GM20431 (cell line): Measurements from ENCODE around the gene ZDHHC14.
"Not testable (repeated sequence)": the region's sequence is repeated elsewhere in the genome, so short reads cannot be mapped to it uniquely, and the experiment has no call there.

ENCODE experiments used
- in situ Hi-C: fragments of 300-500 bp; cut with MseI, MboI; formaldehyde crosslinking; loops from one replicate; pipeline ENCODE4 v1.15.0; 2020; ENCODE audit warnings: low sequenced_read_pairs; ENCODE audit not compliant: unreplicated experiment

ZDHHC14 gene

GRCh38 chr6:157402996-157403685 lies 22.2 kb downstream of the ZDHHC14 start:
- in situ Hi-C loops, result no loop called here

- in situ Hi-C loops, result no loop called here
Measured at GRCh38 chr6:157403686-157404051, 22.7 kb downstream of the ZDHHC14 start.

- in situ Hi-C loops, result no loop called here
Measured at GRCh38 chr6:157405986-157406385, 25.0 kb downstream of the ZDHHC14 start.

GRCh38 chr6:157406661-157407060 lies 25.7 kb downstream of the ZDHHC14 start:
- in situ Hi-C loops, result no loop called here

- in situ Hi-C loops, result no loop called here
Measured at GRCh38 chr6:157407646-157408045, 26.7 kb downstream of the ZDHHC14 start.

- in situ Hi-C loops, result not testable (repeated sequence)
Measured at GRCh38 chr6:157408427-157408826, 27.4 kb downstream of the ZDHHC14 start.

GRCh38 chr6:157410045-157410444 lies 29.1 kb downstream of the ZDHHC14 start:
- in situ Hi-C loops, result no loop called here

- in situ Hi-C loops, result no loop called here
Measured at GRCh38 chr6:157411368-157411767, 30.4 kb downstream of the ZDHHC14 start.

GRCh38 chr6:157412791-157413190 lies 31.8 kb downstream of the ZDHHC14 start:
- in situ Hi-C loops, result no loop called here

- in situ Hi-C loops, result no loop called here
Measured at GRCh38 chr6:157420497-157420896, 39.5 kb downstream of the ZDHHC14 start.

- in situ Hi-C loops, result no loop called here
Measured at GRCh38 chr6:157424491-157425020, 43.6 kb downstream of the ZDHHC14 start.

- in situ Hi-C loops, result no loop called here
Measured at GRCh38 chr6:157427969-157428368, 47.0 kb downstream of the ZDHHC14 start.

GRCh38 chr6:157428427-157429202 lies 47.6 kb downstream of the ZDHHC14 start:
- in situ Hi-C loops, result no loop called here

GRCh38 chr6:157429248-157429647 lies 48.3 kb downstream of the ZDHHC14 start:
- in situ Hi-C loops, result no loop called here

GRCh38 chr6:157430834-157431233 lies 49.8 kb downstream of the ZDHHC14 start:
- in situ Hi-C loops, result no loop called here

GRCh38 chr6:157432231-157432891 lies 51.4 kb downstream of the ZDHHC14 start:
- in situ Hi-C loops, result no loop called here

- in situ Hi-C loops, result no loop called here
Measured at GRCh38 chr6:157432892-157433265, 51.9 kb downstream of the ZDHHC14 start.

GRCh38 chr6:157433678-157434081 lies 52.7 kb downstream of the ZDHHC14 start:
- in situ Hi-C loops, result no loop called here

GRCh38 chr6:157434349-157435033 lies 53.5 kb downstream of the ZDHHC14 start:
- in situ Hi-C loops, result no loop called here

- in situ Hi-C loops, result no loop called here
Measured at GRCh38 chr6:157436219-157436943, 55.4 kb downstream of the ZDHHC14 start.
